IMR-90 (cell line): ENCODE results near the gene PCDHGA12. TPM values are rescaled to one million over a fixed set of nuclear protein-coding genes. Genes with fewer than 3 reads are reported as not detected.

Source experiments
- ATAC-seq: fragments of 200-7000 bp; cut with Tn5 transposase; 2 replicates; pipeline ENCODE4 v1.9.1; 2020; ENCODE audit warnings: low read depth, mild to moderate bottlenecking, moderate library complexity
- Bru-seq: library from RNA; stranded (reverse); fragments of 400-500 nt; gene quantifications from one replicate; lab custom pipeline; 2021; lab: Mats Ljungman, UMichigan
- BruChase-seq, 2 experiments: library from RNA; stranded (reverse); fragments of 400-500 nt; gene quantifications; one replicate each; lab custom pipeline; 2021; lab: Mats Ljungman, UMichigan
- BruUV-seq: library from RNA; stranded (reverse); fragments of 400-500 nt; replicated peaks from 2 replicates; lab custom pipeline; 2021; lab: Mats Ljungman, UMichigan
- CTCF ChIA-PET: fragments of 300-600 bp; formaldehyde crosslinking; extraction: SDS; loops from one replicate; lab custom pipeline; 2021; ENCODE audit warnings: antibody characterized with exemption; lab: Yijun Ruan, JAX
- POLR2A ChIA-PET: fragments of 300-600 bp; sonication (Branson Sonifier 250); formaldehyde crosslinking; loops from one replicate; lab custom pipeline; 2022; ENCODE audit warnings: antibody characterized with exemption; ENCODE audit not compliant: unreplicated experiment; lab: Charles Lee
- DNase-seq: peaks from one replicate; pipeline ENCODE4 v3.0.0; 2013
- H2AFZ ChIP-seq: replicated peaks from 2 replicates; pipeline ENCODE3; 2013; ENCODE audit warnings: low read length, mild to moderate bottlenecking; ENCODE audit not compliant: poor library complexity
- H2AK5ac ChIP-seq: 2 replicates; pipeline ENCODE4 v1.6.1; 2013; ENCODE audit warnings: low read depth, low read length, inconsistent platforms
- H2AK9ac ChIP-seq: replicated peaks from 2 replicates; pipeline ENCODE3; 2013; ENCODE audit warnings: mild to moderate bottlenecking, low read depth, low read length, moderate library complexity; ENCODE audit not compliant: poor library complexity
- H2BK120ac ChIP-seq: 2 replicates; pipeline ENCODE4 v1.6.1; 2013; ENCODE audit warnings: low read depth, low read length, inconsistent platforms
- H2BK15ac ChIP-seq: 3 replicates; pipeline ENCODE4 v1.6.1; 2013; ENCODE audit warnings: low read depth, low read length, inconsistent platforms
- H2BK20ac ChIP-seq: 2 replicates; pipeline ENCODE4 v1.6.1; 2013; ENCODE audit warnings: low read depth, mild to moderate bottlenecking, inconsistent platforms, low read length, moderate library complexity
- H2BK5ac ChIP-seq: 2 replicates; pipeline ENCODE4 v1.6.1; 2013; ENCODE audit warnings: mild to moderate bottlenecking, low read depth, low read length, inconsistent platforms; ENCODE audit not compliant: poor library complexity, severe bottlenecking
- H3K14ac ChIP-seq: replicated peaks from 2 replicates; pipeline ENCODE4 v1.6.1; 2013; ENCODE audit warnings: low read depth, low read length, inconsistent platforms
- H3K18ac ChIP-seq: 2 replicates; pipeline ENCODE4 v1.6.1; 2013; ENCODE audit warnings: low read depth, low read length, control low read depth
- H3K23ac ChIP-seq: 2 replicates; pipeline ENCODE4 v1.6.1; 2013; ENCODE audit warnings: low read depth, low read length, inconsistent platforms
- H3K27ac ChIP-seq: 2 replicates; pipeline ENCODE4 v1.5.1; 2013; ENCODE audit warnings: mild to moderate bottlenecking, control low read depth, low read length; ENCODE audit not compliant: insufficient read depth
- H3K27me3 ChIP-seq: 2 replicates; pipeline ENCODE4 v1.6.1; 2013; ENCODE audit warnings: low read length; ENCODE audit not compliant: control insufficient read depth, insufficient read depth
- H3K36me3 ChIP-seq: 2 replicates; pipeline ENCODE4 v1.6.1; 2013; ENCODE audit warnings: low read length, mixed read lengths; ENCODE audit not compliant: control insufficient read depth, insufficient read depth
- H3K4ac ChIP-seq: 2 replicates; pipeline ENCODE4 v1.6.1; 2013; ENCODE audit warnings: low read depth, low read length, inconsistent platforms
- H3K4me1 ChIP-seq: 2 replicates; pipeline ENCODE4 v1.6.1; 2013; ENCODE audit warnings: low read length, mixed read lengths; ENCODE audit not compliant: control insufficient read depth, insufficient read depth
- H3K4me2 ChIP-seq: 2 replicates; pipeline ENCODE4 v1.6.1; 2013; ENCODE audit warnings: low read depth, mild to moderate bottlenecking, control low read depth, low read length, moderate library complexity
- H3K4me3 ChIP-seq: 2 replicates; pipeline ENCODE4 v1.5.1; 2013; ENCODE audit warnings: low read depth, mild to moderate bottlenecking, control low read depth, low read length, moderate library complexity; ENCODE audit not compliant: insufficient read depth
- H3K56ac ChIP-seq: 2 replicates; pipeline ENCODE4 v1.6.1; 2013; ENCODE audit warnings: low read length, inconsistent platforms; ENCODE audit not compliant: insufficient read depth; ENCODE audit errors: extremely low read depth
- H3K79me1 ChIP-seq, 2 experiments: 2 replicates each; pipeline ENCODE4 v1.6.1; 2013; ENCODE audit warnings: low read length in 2 of 2, inconsistent platforms in 1 of 2, low read depth in 1 of 2
- H3K9ac ChIP-seq: 2 replicates; pipeline ENCODE4 v1.6.1; 2013; ENCODE audit warnings: low read depth, low read length, control low read depth
- H3K9me1 ChIP-seq: 2 replicates; pipeline ENCODE4 v1.6.1; 2013; ENCODE audit warnings: low read length, inconsistent platforms; ENCODE audit not compliant: insufficient read depth
- H3K9me3 ChIP-seq: 2 replicates; pipeline ENCODE4 v1.6.1; 2013; ENCODE audit warnings: low read length; ENCODE audit not compliant: control insufficient read depth, insufficient read depth
- H4K20me1 ChIP-seq: 2 replicates; pipeline ENCODE4 v1.6.1; 2013; ENCODE audit warnings: low read length, inconsistent platforms; ENCODE audit not compliant: insufficient read depth
- H4K5ac ChIP-seq: 2 replicates; pipeline ENCODE4 v1.6.1; 2013; ENCODE audit warnings: mild to moderate bottlenecking, low read depth, low read length, control low read depth
- H4K8ac ChIP-seq, 2 experiments: 2 replicates each; pipeline ENCODE4 v1.6.1; 2013; ENCODE audit warnings: low read depth in 2 of 2, low read length in 2 of 2, control low read depth in 1 of 2, inconsistent platforms in 1 of 2
- H4K91ac ChIP-seq: 2 replicates; pipeline ENCODE4 v1.6.1; 2013; ENCODE audit warnings: low read depth, low read length, inconsistent platforms; ENCODE audit not compliant: insufficient read depth
- BHLHE40 ChIP-seq: fragments of 150-350 bp; IDR thresholded peaks from 2 replicates; pipeline ENCODE4 v1.6.1; 2016; ENCODE audit warnings: mild to moderate bottlenecking, low read depth, low read length
- CEBPB ChIP-seq: IDR thresholded peaks from 2 replicates; pipeline ENCODE4 v1.6.1; 2012; ENCODE audit warnings: low read depth, low read length, improper control_type of control experiment
- CHD1 ChIP-seq: IDR thresholded peaks from 2 replicates; pipeline ENCODE4 v1.6.1; 2012; ENCODE audit warnings: low read depth, low read length, improper control_type of control experiment
- FOS ChIP-seq: fragments of 150-350 bp; IDR thresholded peaks from 2 replicates; pipeline ENCODE4 v1.6.1; 2016; ENCODE audit warnings: low read depth, low read length
- MAFK ChIP-seq: IDR thresholded peaks from 2 replicates; pipeline ENCODE4 v1.6.1; 2012; ENCODE audit warnings: low read depth, low read length, improper control_type of control experiment
- MAZ ChIP-seq: IDR thresholded peaks from 2 replicates; pipeline ENCODE4 v1.6.1; 2012; ENCODE audit warnings: low read depth, mild to moderate bottlenecking, low read length, improper control_type of control experiment, moderate library complexity, borderline replicate concordance
- MXI1 ChIP-seq: IDR thresholded peaks from 2 replicates; pipeline ENCODE4 v1.6.1; 2012; ENCODE audit warnings: low read depth, mild to moderate bottlenecking, low read length, moderate library complexity, borderline replicate concordance
- NFE2L2 ChIP-seq: fragments of 150-350 bp; IDR thresholded peaks from 2 replicates; pipeline ENCODE4 v1.6.1; 2016; ENCODE audit warnings: low read depth, mild to moderate bottlenecking, low read length
- POLR2A ChIP-seq: IDR thresholded peaks from 2 replicates; pipeline ENCODE4 v1.6.1; 2012; ENCODE audit warnings: mild to moderate bottlenecking, low read depth, low read length
- RAD21 ChIP-seq: IDR thresholded peaks from 2 replicates; pipeline ENCODE4 v1.6.1; 2012; ENCODE audit warnings: low read length, improper control_type of control experiment
- SMC3 ChIP-seq: fragments of 150-350 bp; IDR thresholded peaks from 2 replicates; pipeline ENCODE4 v1.6.1; 2016; ENCODE audit warnings: low read depth, mild to moderate bottlenecking, antibody characterized with exemption, low read length, moderate library complexity
- WGBS, 2 experiments: methylation state at CpG; one replicate each; pipeline versions ENCODE4 v1.1.5 to v1.1.7; 2013; ENCODE audit warnings: missing lambda C conversion rate in 2 of 2; ENCODE audit not compliant: insufficient read length in 1 of 2; ENCODE audit errors: extremely low coverage in 2 of 2; 5-methylcytosine and 5-hydroxymethylcytosine counted together
- dilution Hi-C: fragments of 300-500 bp; cut with HindIII; formaldehyde crosslinking; loops from one replicate; pipeline ENCODE4 v1.14.3; 2018; ENCODE audit warnings: low sequenced_read_pairs; ENCODE audit not compliant: unreplicated experiment
- in situ Hi-C: fragments of 300-500 bp; cut with MboI; formaldehyde crosslinking; loops from 3 replicates; pipeline ENCODE4 v1.14.3; 2019; ENCODE audit warnings: low sequenced_read_pairs, inconsistent platforms, mixed read lengths
- intact Hi-C: fragments of 100-400 bp; cut with micrococcal nuclease; formaldehyde crosslinking; loops from 2 replicates; pipeline ENCODE4 v1.10.0; 2022
- long read RNA-seq: library from polyadenylated mRNA; unstranded; transcript quantifications from one replicate; pipeline ENCODE4 v2.0.0, GENCODE V29; 2021; ENCODE audit not compliant: unreplicated experiment
- polyA plus RNA-seq, 3 experiments: library from polyadenylated mRNA; depleted of rRNA; stranded (reverse); fragments of >200 nt; gene quantifications; 2 replicates each; pipeline ENCODE4 v1.2.3, GENCODE V29; 2012; ENCODE audit warnings: low replicate concordance in 1 of 3
- total RNA-seq: library from RNA; depleted of rRNA; stranded (reverse); fragments of >200 nt; gene quantifications from 2 replicates; pipeline ENCODE4 v1.2.3, GENCODE V29; 2012; rRNA removed
- TF ChIP-seq, protein P1 (sequence below): conservative IDR thresholded peaks from 2 replicates; pipeline ENCODE4 v1.5.1; 2012; ENCODE audit warnings: mild to moderate bottlenecking, low read depth, low read length, improper control_type of control experiment

Gene PCDHGA12
- total RNA-seq (8.8 and 9.7 TPM in 2 replicates), polyA plus RNA-seq (2012; rRNA removed) (7.9 and 9.2 TPM in 2 replicates), Bru-seq, nascent RNA (percentile 89 among the genes with signal in this experiment), BruChase-seq, experiment 1, labeled RNA remaining after a 6-hour chase (percentile 90 among the genes with signal in this experiment), BruChase-seq, experiment 2, labeled RNA remaining after a 2-hour chase (percentile 92 among the genes with signal in this experiment)
- 8.7 and 9.5 TPM in 2 replicates for polyA plus RNA-seq (2012; cell fraction: cytosol; rRNA removed)
- 5.9 and 6.2 TPM in 2 replicates for polyA plus RNA-seq (2012; cell fraction: nucleus; rRNA removed; ENCODE audit: low replicate concordance)
- long read RNA-seq, partial matches to known transcripts = 0 of 1 reads
- long read RNA-seq, other reads (novel, unspliced or antisense) = 1 of 1 reads

DNA sequence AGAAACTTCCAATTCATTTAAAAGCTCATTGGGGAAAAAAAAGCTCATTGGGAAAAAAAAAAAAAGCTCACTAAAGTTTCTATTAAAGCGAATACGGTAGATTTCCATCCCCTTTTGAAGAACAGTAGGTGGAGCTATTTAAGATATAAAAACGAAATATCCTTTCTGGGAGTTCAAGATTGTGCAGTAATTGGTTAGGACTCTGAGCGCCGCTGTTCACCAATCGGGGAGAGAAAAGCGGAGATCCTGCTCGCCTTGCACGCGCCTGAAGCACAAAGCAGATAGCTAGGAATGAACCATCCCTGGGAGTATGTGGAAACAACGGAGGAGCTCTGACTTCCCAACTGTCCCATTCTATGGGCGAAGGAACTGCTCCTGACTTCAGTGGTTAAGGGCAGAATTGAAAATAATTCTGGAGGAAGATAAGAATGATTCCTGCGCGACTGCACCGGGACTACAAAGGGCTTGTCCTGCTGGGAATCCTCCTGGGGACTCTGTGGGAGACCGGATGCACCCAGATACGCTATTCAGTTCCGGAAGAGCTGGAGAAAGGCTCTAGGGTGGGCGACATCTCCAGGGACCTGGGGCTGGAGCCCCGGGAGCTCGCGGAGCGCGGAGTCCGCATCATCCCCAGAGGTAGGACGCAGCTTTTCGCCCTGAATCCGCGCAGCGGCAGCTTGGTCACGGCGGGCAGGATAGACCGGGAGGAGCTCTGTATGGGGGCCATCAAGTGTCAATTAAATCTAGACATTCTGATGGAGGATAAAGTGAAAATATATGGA lies at the start of gene PCDHGA12:
Gene PCDHGA12, plus strand, starts transcription at position 176 of the 782 bp plus-strand sequence. Its CDS starts 253 bp downstream, at position 429.
- TF ChIP-seq MAZ (no peak), SMC3 (peak; percentile 70), CHD1 (no peak), MAFK (no peak), NFE2L2 (no peak), RAD21 (peak; percentile 75), BHLHE40 (0 out of 2 replicates have a peak, but pooled peaks have one; percentile 14), POLR2A (no peak), FOS (no peak), CEBPB (peak; percentile 34; the same call in 1 of the 2 replicates), MXI1 (0 out of 2 replicates have a peak, but pooled peaks have one; percentile 25)
- TF ChIP-seq, protein P1, sequence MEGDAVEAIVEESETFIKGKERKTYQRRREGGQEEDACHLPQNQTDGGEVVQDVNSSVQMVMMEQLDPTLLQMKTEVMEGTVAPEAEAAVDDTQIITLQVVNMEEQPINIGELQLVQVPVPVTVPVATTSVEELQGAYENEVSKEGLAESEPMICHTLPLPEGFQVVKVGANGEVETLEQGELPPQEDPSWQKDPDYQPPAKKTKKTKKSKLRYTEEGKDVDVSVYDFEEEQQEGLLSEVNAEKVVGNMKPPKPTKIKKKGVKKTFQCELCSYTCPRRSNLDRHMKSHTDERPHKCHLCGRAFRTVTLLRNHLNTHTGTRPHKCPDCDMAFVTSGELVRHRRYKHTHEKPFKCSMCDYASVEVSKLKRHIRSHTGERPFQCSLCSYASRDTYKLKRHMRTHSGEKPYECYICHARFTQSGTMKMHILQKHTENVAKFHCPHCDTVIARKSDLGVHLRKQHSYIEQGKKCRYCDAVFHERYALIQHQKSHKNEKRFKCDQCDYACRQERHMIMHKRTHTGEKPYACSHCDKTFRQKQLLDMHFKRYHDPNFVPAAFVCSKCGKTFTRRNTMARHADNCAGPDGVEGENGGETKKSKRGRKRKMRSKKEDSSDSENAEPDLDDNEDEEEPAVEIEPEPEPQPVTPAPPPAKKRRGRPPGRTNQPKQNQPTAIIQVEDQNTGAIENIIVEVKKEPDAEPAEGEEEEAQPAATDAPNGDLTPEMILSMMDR = peak; percentile 71
- peak within 1 kb of the TSS; percentile 39 for H4K5ac ChIP-seq
- H2AFZ ChIP-seq = peak within 1 kb of the TSS; percentile 52
- H2BK20ac ChIP-seq = no peak within 1 kb of the TSS
- peak within 1 kb of the TSS; percentile 27 for H2BK5ac ChIP-seq
- intact Hi-C loops (loop anchor here (2.0 to 5.0 kb wide), 3 partner anchors 47 to 94 kb away; partner anchors contain the start of gene PCDHGC3), in situ Hi-C loops (no loop called here), dilution Hi-C loops (no loop called here)
- peak within 1 kb of the TSS; percentile 33 for H3K4me2 ChIP-seq
- peaks cover 21% of the 10 kb centered on the region for H3K36me3 ChIP-seq
- ATAC-seq (peak; percentile 85), DNase-seq (peak; percentile 87)
- no TSS peak for BruUV-seq
- peak within 1 kb of the TSS; percentile 68 for H3K27ac ChIP-seq
- H4K91ac ChIP-seq = no peak within 1 kb of the TSS
- no peak within 1 kb of the TSS for H2AK5ac ChIP-seq
- no peak within 1 kb of the TSS for H2BK15ac ChIP-seq
- no peak within 1 kb of the TSS for H3K18ac ChIP-seq
- H3K9me1 ChIP-seq = no peaks in the 10 kb centered on the region
- H3K79me1 ChIP-seq = peaks cover 17 to 22% of the 10 kb centered on the region in 2 experiments; a peak in 3 of 4 replicates
- no peaks in the 10 kb centered on the region for H3K27me3 ChIP-seq
- H2AK9ac ChIP-seq = peak within 1 kb of the TSS; percentile 31
- peak within 1 kb of the TSS in 1 of 2 experiments; percentile 42; a peak in 1 of 4 replicates for H4K8ac ChIP-seq
- peaks cover 41% of the 10 kb centered on the region; the same call in 1 of the 2 replicates for H3K9me3 ChIP-seq
- no peak within 1 kb of the TSS; the same call in 1 of the 2 replicates for H3K14ac ChIP-seq
- 39% methylated on average over 23 of the region's 33 CpGs; no CpG with 5 or more reads in 1 of the 2 experiments for WGBS, 2 experiments
- no peaks in the 10 kb centered on the region for H4K20me1 ChIP-seq
- POLR2A ChIA-PET = no interaction called here
- H3K23ac ChIP-seq = no peak within 1 kb of the TSS
- no peak within 1 kb of the TSS for H3K56ac ChIP-seq
- H2BK120ac ChIP-seq = no peak within 1 kb of the TSS
- H3K4me3 ChIP-seq = peak within 1 kb of the TSS; percentile 23
- peak within 1 kb of the TSS; percentile 40; the same call in 1 of the 2 replicates for H3K4ac ChIP-seq
- H3K4me1 ChIP-seq = no peaks in the 10 kb centered on the region; the same call in 1 of the 2 replicates
- CTCF ChIA-PET = interaction anchor here (0.6 to 1.7 kb wide), 6 partner anchors 9 to 127 kb away, joined by 3 to 6 read pairs (median 5); partner anchors contain the start of genes PCDHGA11 and PCDHGB7
- no peak within 1 kb of the TSS for H3K9ac ChIP-seq
